Sigmoid colon (tissue), 4 donors: ENCODE data around the gene SHISA3.

Experiments used
- CTCF ChIP-seq, 4 experiments: fragments of 450-650 bp in 3 of 4; fragments of 200-600 bp in 1 of 4; IDR thresholded peaks; one replicate each; pipeline ENCODE4 v1.5.1; 2016 to 2019; ENCODE audit warnings: antibody characterized with exemption in 4 of 4, mild to moderate bottlenecking in 3 of 4, moderate library complexity in 2 of 4
- EP300 ChIP-seq, 4 donors: sonication (generic); formaldehyde crosslinking; IDR thresholded peaks; one replicate each; pipeline ENCODE4 v1.6.1; 2017; ENCODE audit warnings: antibody characterized with exemption in 4 of 4

GRCh38 chr4:42412251-42412650, 15.0 kb downstream of the SHISA3 start:
- TF ChIP-seq EP300 (IDR thresholded peaks at IDR 0.05) = no peak
- TF ChIP-seq CTCF (IDR thresholded peaks at IDR 0.05) = no peak
